Activated naive CD8-positive, alpha-beta T cell treated with anti-CD3 and anti-CD28 coated beads for 36 hours (primary cell): ENCODE data around the gene ZNF136. TPM values are rescaled to one million over a fixed set of nuclear protein-coding genes. Genes with fewer than 3 reads are reported as not detected.

Source experiments
- DNase-seq: peaks from one replicate; pipeline ENCODE4 v3.0.0; 2021
- H3K27ac Mint-ChIP-seq: one replicate; pipeline ENCODE4 v1.8.0; 2022; ENCODE audit warnings: mild to moderate bottlenecking, moderate library complexity, mixed read lengths
- H3K27me3 Mint-ChIP-seq: one replicate; pipeline ENCODE4 v1.8.0; 2022; ENCODE audit warnings: mild to moderate bottlenecking, mixed read lengths
- H3K36me3 Mint-ChIP-seq: one replicate; pipeline ENCODE4 v1.8.0; 2021; ENCODE audit warnings: mild to moderate bottlenecking, mixed read lengths
- H3K4me1 Mint-ChIP-seq: one replicate; pipeline ENCODE4 v1.8.0; 2021; ENCODE audit warnings: mixed read lengths
- H3K4me3 Mint-ChIP-seq: one replicate; pipeline ENCODE4 v1.8.0; 2022; ENCODE audit warnings: mild to moderate bottlenecking, moderate library complexity, mixed read lengths
- H3K9me3 Mint-ChIP-seq: one replicate; pipeline ENCODE4 v1.8.0; 2022; ENCODE audit warnings: mixed read lengths
- total RNA-seq, 2 experiments: library from RNA; stranded (reverse); gene quantifications; one replicate each; pipeline ENCODE4 v1.2.3, GENCODE V29; 2021

ZNF136 gene
- total RNA-seq, 2 experiments from 2014 or later: 11.6 to 12.9 TPM

DNA sequence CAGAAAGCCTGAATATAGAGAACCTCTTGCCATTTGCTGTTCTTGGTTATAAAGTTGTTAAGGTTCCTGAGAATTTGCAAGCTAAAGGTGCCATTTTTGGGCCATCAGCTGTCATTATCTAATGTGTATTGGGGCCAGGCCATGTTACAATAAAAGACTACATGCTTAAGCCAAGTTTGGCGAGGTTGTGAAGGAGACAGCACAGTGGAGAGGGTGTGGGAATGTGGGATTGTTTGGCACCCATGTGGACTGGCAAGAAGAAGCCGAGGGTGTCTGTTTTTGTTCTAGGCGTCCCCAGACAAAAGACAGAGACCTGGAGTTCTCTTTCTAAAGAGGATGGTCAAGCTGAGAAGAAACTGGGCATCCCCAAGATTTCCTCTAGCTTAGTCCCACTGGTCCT lies 67.1 kb downstream of the ZNF136 start:
- no peaks in the 10 kb centered on the region for H3K9me3 Mint-ChIP-seq
- H3K36me3 Mint-ChIP-seq: peaks cover 37% of the 10 kb centered on the region
- no peaks in the 10 kb centered on the region for H3K4me1 Mint-ChIP-seq
- DNase-seq: no peak
- H3K27me3 Mint-ChIP-seq: no peaks in the 10 kb centered on the region
- H3K27ac Mint-ChIP-seq: no peak overlapping the region
- H3K4me3 Mint-ChIP-seq: no peak overlapping the region

DNA sequence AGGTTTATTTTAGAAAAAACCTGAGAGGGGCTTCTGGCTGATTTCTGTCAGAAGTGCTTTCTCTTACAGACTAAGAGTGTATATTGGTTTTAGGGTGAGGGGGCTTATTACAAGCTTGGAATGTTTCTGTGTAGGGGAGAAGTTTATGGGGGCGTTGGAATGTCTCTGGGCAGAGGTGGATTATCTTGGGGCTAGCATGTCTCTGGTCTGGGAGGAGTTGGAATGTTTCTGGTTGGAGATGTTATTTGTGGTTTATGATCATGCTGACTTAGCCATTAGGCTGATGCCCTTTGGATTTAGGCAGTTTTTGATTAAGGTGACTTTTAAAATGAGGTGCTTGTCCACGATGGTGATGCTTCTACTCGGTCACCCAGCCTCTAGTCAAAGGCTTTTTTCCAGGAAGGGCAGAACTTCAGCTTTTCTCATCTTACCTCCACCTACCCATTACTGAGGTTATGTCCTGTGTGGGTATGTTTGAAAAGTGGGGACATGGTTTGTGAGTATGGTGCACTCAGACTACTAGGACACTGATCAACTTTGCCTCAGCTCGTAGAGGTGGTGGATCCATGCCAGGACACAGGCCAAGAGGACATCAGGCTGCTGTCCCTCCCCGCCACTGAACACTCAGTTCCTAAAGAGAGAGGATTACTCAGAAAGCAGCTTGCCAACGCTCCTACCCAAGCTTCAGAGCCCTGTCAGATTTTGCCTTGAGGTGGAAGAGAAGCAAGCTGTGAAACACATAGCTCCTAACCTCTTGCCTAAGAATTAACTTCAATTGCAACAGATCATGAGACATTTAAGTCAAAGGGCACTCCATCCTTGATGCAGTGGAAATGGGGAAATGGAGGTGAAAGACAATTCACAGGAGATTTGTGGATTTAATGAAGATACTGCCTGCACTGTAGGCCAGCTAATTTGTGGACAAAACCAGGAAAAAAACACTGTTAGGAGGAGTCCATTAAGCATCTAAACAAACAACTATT lies 68.1 kb downstream of the ZNF136 start:
- no peak for DNase-seq
- H3K4me3 Mint-ChIP-seq: no peak overlapping the region
- H3K27me3 Mint-ChIP-seq: no peaks in the 10 kb centered on the region
- no peaks in the 10 kb centered on the region for H3K9me3 Mint-ChIP-seq
- no peak overlapping the region for H3K27ac Mint-ChIP-seq
- H3K4me1 Mint-ChIP-seq: no peaks in the 10 kb centered on the region
- peaks cover 39% of the 10 kb centered on the region for H3K36me3 Mint-ChIP-seq

GRCh38 chr19:12232961-12233360 lies 70.1 kb downstream of the ZNF136 start:
- Mint-ChIP-seq H3K36me3 (peaks cover 49% of the 10 kb centered on the region), H3K27me3 (no peaks in the 10 kb centered on the region), H3K27ac (no peak overlapping the region), H3K4me3 (no peak overlapping the region), H3K4me1 (no peaks in the 10 kb centered on the region), H3K9me3 (no peaks in the 10 kb centered on the region)
- no peak for DNase-seq

- peaks cover 7% of the 10 kb centered on the region for H3K9me3 Mint-ChIP-seq
Measured at GRCh38 chr19:12237143-12237839, 74.4 kb downstream of the ZNF136 start.

More at GRCh38 chr19:12237143-12237839, 74.4 kb downstream of the ZNF136 start:
- peaks cover 46% of the 10 kb centered on the region for H3K36me3 Mint-ChIP-seq
- H3K27ac Mint-ChIP-seq: no peak overlapping the region
- no peak overlapping the region for H3K4me3 Mint-ChIP-seq
- H3K27me3 Mint-ChIP-seq: no peaks in the 10 kb centered on the region
- DNase-seq: no peak
- no peaks in the 10 kb centered on the region for H3K4me1 Mint-ChIP-seq

Other genes starting within 250 kb of the ZNF136 start
- 10 to 100 TPM; 10.2 to 11.3 TPM for gene ZNF700, start 238.0 kb upstream of the ZNF136 start, total RNA-seq
- gene ZNF763, start 198.1 kb upstream of the ZNF136 start, total RNA-seq: under 1 TPM; 0.85 to 0.96 TPM
- gene ZNF433, start 127.4 kb upstream of the ZNF136 start, total RNA-seq: 1 to 10 TPM; 2.2 to 2.3 TPM
- gene ZNF878, start 110.1 kb upstream of the ZNF136 start, total RNA-seq: 1 to 10 TPM; 1.1 TPM
- 1 to 10 TPM; 4.0 to 4.8 TPM for gene ZNF844, start 98.4 kb upstream of the ZNF136 start, total RNA-seq
- 1 to 10 TPM in 1 of 2 experiments, under 1 TPM in 1; 0.74 to 2.6 TPM for gene ZNF20, start 22.7 kb upstream of the ZNF136 start, total RNA-seq
- gene ZNF625, start 6.4 kb upstream of the ZNF136 start, total RNA-seq: 1 to 10 TPM; 3.9 to 4.0 TPM
- gene ZNF44, start 131.8 kb downstream of the ZNF136 start, total RNA-seq: 1 to 10 TPM; 5.6 to 6.6 TPM
- 1 to 10 TPM; 2.8 to 4.5 TPM for gene ZNF563, start 170.5 kb downstream of the ZNF136 start, total RNA-seq
- gene ZNF442, start 202.6 kb downstream of the ZNF136 start, total RNA-seq: 1 to 10 TPM; 1.3 to 1.7 TPM
- gene ZNF799, start 238.2 kb downstream of the ZNF136 start, total RNA-seq: 1 to 10 TPM; 2.6 to 3.0 TPM